ENCODE measurements around the gene ADRB2.
"Not testable (repeated sequence)": the region's sequence is repeated elsewhere in the genome, so short reads cannot be mapped to it uniquely, and the experiment has no call there.

The ADRB2 gene

GRCh38 chr5:148826053-148826738 lies at the start of gene ADRB2:
TSS of gene ADRB2 (plus strand) at chr5:148826611. CDS start at chr5:148826832, 221 bp downstream.
- no peak for DNase-seq (ENCODE audit: low spot score)

GRCh38 chr5:148776780-148777179 lies 49.6 kb upstream of the ADRB2 start:
- DNase-seq (ENCODE audit: low spot score), result peak; percentile 53

GRCh38 chr5:148778882-148779281 lies 47.5 kb upstream of the ADRB2 start:
- DNase-seq (ENCODE audit: low spot score), result no peak

- no peak for DNase-seq (ENCODE audit: low spot score)
Measured at GRCh38 chr5:148780711-148781110, 45.7 kb upstream of the ADRB2 start.

GRCh38 chr5:148781766-148782165 lies 44.6 kb upstream of the ADRB2 start:
- DNase-seq (ENCODE audit: low spot score), result no peak

- DNase-seq (ENCODE audit: low spot score), result no peak
Measured at GRCh38 chr5:148785223-148785622, 41.2 kb upstream of the ADRB2 start.

GRCh38 chr5:148786456-148786855 lies 40.0 kb upstream of the ADRB2 start:
- no peak for DNase-seq (ENCODE audit: low spot score)

GRCh38 chr5:148788636-148789035 lies 37.8 kb upstream of the ADRB2 start:
- DNase-seq (ENCODE audit: low spot score), result no peak

GRCh38 chr5:148790545-148791333 lies 35.7 kb upstream of the ADRB2 start:
- DNase-seq (ENCODE audit: low spot score), result no peak

GRCh38 chr5:148791334-148791667 lies 35.1 kb upstream of the ADRB2 start:
- peak; percentile 41 for DNase-seq (ENCODE audit: low spot score)

GRCh38 chr5:148791696-148792095 lies 34.7 kb upstream of the ADRB2 start:
- DNase-seq (ENCODE audit: low spot score), result no peak

GRCh38 chr5:148792744-148793143 lies 33.7 kb upstream of the ADRB2 start:
- no peak for DNase-seq (ENCODE audit: low spot score)

GRCh38 chr5:148793261-148793660 lies 33.1 kb upstream of the ADRB2 start:
- no peak for DNase-seq (ENCODE audit: low spot score)

- no peak for DNase-seq (ENCODE audit: low spot score)
Measured at GRCh38 chr5:148794275-148794674, 32.1 kb upstream of the ADRB2 start.

GRCh38 chr5:148794729-148795561 lies 31.5 kb upstream of the ADRB2 start:
- DNase-seq (ENCODE audit: low spot score), result no peak

GRCh38 chr5:148796936-148797335 lies 29.5 kb upstream of the ADRB2 start:
- DNase-seq (ENCODE audit: low spot score), result no peak

GRCh38 chr5:148798786-148799185 lies 27.6 kb upstream of the ADRB2 start:
- DNase-seq (ENCODE audit: low spot score), result no peak

- DNase-seq (ENCODE audit: low spot score), result no peak
Measured at GRCh38 chr5:148799737-148800527, 26.5 kb upstream of the ADRB2 start.

- no peak for DNase-seq (ENCODE audit: low spot score)
Measured at GRCh38 chr5:148801682-148802276, 24.6 kb upstream of the ADRB2 start.

- not testable (repeated sequence) for DNase-seq (ENCODE audit: low spot score)
Measured at GRCh38 chr5:148803451-148803850, 23.0 kb upstream of the ADRB2 start.

- DNase-seq (ENCODE audit: low spot score), result no peak
Measured at GRCh38 chr5:148804393-148804792, 22.0 kb upstream of the ADRB2 start.
